ENCODE results near the gene CDA. TPM values are rescaled to one million over a fixed set of nuclear protein-coding genes. Genes with fewer than 3 reads are reported as not detected.

The CDA gene
- total and polyA plus RNA-seq, 2 experiments from 2014 or later: 2.5 to 13.6 TPM

DNA sequence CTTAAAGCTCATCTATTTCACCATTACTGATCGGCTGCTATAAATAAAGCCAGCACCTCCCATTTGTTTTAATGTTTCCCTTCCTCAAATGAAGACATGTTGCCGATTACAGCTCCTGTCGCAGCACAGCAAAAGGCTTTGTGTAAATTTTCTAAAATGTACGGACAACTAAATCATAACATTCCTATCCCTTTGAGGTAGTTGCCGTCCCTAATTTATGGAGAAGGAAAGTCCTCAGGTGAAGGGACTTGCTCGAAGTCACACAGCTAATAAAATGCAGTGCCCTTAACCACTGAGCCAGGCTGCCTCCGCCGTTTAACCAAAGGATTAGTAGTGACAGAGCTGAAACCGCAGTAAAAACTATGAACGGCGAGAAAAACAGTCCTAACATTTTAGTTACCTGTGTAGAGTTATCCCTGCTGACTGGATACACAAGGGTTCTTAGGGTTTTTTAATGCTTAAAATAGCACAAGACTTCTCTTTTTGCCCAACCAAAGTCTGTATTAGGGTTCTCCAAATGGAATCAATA, 45.2 kb downstream of the CDA start:
- Histone ChIP-seq H3K4me3 (peak overlapping the region; percentile 68), H3K9me2 (ENCODE audit: insufficient read depth) (no peaks in the 10 kb centered on the region), H3K4me2 (peak overlapping the region; percentile 81), H3K27ac (ENCODE audit: low read depth) (peak overlapping the region; percentile 72), H3K4me1 (ENCODE audit: insufficient read depth) (peaks cover 4% of the 10 kb centered on the region), H3K36me3 (ENCODE audit: insufficient read depth) (0 out of 2 replicates have a peak, but pooled peaks cover 3% of the 10 kb centered on the region), H3K79me2 (replicated peaks; ENCODE audit: insufficient read depth) (no peaks in the 10 kb centered on the region), H3F3A (replicated peaks; ENCODE audit: low read depth) (no peaks in the 10 kb centered on the region), H3K27me3 (ENCODE audit: insufficient read depth) (no peaks in the 10 kb centered on the region), H4K20me1 (replicated peaks; ENCODE audit: insufficient read depth) (no peaks in the 10 kb centered on the region), H2AFZ (peak overlapping the region; percentile 82)
- peak; percentile 46 for DNase-seq (ENCODE audit: low spot score)
- Mint-ChIP-seq H3K27me3 (ENCODE audit: insufficient read depth, low read depth, poor library complexity) (peaks cover 18% of the 10 kb centered on the region), H3K9me3 (peaks cover 8% of the 10 kb centered on the region), H3K4me1 (peaks cover 3% of the 10 kb centered on the region; the same call in 1 of the 3 replicates), H3K4me3 (peak overlapping the region; percentile 87), H3K36me3 (ENCODE audit: low read depth) (peaks cover 3% of the 10 kb centered on the region), H3K27ac (peak overlapping the region; percentile 94)
- peak; percentile 15 for ATAC-seq
- TF ChIP-seq EZH2phosphoT487 (IDR thresholded peaks at IDR 0.05; ENCODE audit: unreplicated experiment) (no peak), POLR2AphosphoS5 (IDR thresholded peaks at IDR 0.05; ENCODE audit: low read depth) (no peak), EZH2 (IDR thresholded peaks at IDR 0.05; ENCODE audit: low read depth, unreplicated experiment) (no peak), ZNF331 (CRISPR knock-in tag; IDR thresholded peaks at IDR 0.05; ENCODE audit: low read depth) (no peak), ZNF114 (CRISPR knock-in tag; IDR thresholded peaks at IDR 0.05) (no peak), JUNB (IDR thresholded peaks at IDR 0.05; ENCODE audit: unreplicated experiment) (no peak), STAT1 (IDR thresholded peaks at IDR 0.05; ENCODE audit: unreplicated experiment) (no peak), NANOG (IDR thresholded peaks at IDR 0.05; ENCODE audit: borderline replicate concordance) (no peak), CREB1 (CRISPR knock-in tag; IDR thresholded peaks at IDR 0.05; ENCODE audit: low read depth) (no peak)
- TF ChIP-seq, protein P1, sequence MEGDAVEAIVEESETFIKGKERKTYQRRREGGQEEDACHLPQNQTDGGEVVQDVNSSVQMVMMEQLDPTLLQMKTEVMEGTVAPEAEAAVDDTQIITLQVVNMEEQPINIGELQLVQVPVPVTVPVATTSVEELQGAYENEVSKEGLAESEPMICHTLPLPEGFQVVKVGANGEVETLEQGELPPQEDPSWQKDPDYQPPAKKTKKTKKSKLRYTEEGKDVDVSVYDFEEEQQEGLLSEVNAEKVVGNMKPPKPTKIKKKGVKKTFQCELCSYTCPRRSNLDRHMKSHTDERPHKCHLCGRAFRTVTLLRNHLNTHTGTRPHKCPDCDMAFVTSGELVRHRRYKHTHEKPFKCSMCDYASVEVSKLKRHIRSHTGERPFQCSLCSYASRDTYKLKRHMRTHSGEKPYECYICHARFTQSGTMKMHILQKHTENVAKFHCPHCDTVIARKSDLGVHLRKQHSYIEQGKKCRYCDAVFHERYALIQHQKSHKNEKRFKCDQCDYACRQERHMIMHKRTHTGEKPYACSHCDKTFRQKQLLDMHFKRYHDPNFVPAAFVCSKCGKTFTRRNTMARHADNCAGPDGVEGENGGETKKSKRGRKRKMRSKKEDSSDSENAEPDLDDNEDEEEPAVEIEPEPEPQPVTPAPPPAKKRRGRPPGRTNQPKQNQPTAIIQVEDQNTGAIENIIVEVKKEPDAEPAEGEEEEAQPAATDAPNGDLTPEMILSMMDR (conservative IDR thresholded peaks at IDR 0.05; ENCODE audit: low read depth in 2 of 2): no peak
- TF ChIP-seq, protein P2, sequence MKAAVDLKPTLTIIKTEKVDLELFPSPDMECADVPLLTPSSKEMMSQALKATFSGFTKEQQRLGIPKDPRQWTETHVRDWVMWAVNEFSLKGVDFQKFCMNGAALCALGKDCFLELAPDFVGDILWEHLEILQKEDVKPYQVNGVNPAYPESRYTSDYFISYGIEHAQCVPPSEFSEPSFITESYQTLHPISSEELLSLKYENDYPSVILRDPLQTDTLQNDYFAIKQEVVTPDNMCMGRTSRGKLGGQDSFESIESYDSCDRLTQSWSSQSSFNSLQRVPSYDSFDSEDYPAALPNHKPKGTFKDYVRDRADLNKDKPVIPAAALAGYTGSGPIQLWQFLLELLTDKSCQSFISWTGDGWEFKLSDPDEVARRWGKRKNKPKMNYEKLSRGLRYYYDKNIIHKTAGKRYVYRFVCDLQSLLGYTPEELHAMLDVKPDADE (IDR thresholded peaks at IDR 0.05): no peak
- TF ChIP-seq, protein P3, sequence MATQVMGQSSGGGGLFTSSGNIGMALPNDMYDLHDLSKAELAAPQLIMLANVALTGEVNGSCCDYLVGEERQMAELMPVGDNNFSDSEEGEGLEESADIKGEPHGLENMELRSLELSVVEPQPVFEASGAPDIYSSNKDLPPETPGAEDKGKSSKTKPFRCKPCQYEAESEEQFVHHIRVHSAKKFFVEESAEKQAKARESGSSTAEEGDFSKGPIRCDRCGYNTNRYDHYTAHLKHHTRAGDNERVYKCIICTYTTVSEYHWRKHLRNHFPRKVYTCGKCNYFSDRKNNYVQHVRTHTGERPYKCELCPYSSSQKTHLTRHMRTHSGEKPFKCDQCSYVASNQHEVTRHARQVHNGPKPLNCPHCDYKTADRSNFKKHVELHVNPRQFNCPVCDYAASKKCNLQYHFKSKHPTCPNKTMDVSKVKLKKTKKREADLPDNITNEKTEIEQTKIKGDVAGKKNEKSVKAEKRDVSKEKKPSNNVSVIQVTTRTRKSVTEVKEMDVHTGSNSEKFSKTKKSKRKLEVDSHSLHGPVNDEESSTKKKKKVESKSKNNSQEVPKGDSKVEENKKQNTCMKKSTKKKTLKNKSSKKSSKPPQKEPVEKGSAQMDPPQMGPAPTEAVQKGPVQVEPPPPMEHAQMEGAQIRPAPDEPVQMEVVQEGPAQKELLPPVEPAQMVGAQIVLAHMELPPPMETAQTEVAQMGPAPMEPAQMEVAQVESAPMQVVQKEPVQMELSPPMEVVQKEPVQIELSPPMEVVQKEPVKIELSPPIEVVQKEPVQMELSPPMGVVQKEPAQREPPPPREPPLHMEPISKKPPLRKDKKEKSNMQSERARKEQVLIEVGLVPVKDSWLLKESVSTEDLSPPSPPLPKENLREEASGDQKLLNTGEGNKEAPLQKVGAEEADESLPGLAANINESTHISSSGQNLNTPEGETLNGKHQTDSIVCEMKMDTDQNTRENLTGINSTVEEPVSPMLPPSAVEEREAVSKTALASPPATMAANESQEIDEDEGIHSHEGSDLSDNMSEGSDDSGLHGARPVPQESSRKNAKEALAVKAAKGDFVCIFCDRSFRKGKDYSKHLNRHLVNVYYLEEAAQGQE (IDR thresholded peaks at IDR 0.05; ENCODE audit: unreplicated experiment): no peak
- TF ChIP-seq, protein P4, sequence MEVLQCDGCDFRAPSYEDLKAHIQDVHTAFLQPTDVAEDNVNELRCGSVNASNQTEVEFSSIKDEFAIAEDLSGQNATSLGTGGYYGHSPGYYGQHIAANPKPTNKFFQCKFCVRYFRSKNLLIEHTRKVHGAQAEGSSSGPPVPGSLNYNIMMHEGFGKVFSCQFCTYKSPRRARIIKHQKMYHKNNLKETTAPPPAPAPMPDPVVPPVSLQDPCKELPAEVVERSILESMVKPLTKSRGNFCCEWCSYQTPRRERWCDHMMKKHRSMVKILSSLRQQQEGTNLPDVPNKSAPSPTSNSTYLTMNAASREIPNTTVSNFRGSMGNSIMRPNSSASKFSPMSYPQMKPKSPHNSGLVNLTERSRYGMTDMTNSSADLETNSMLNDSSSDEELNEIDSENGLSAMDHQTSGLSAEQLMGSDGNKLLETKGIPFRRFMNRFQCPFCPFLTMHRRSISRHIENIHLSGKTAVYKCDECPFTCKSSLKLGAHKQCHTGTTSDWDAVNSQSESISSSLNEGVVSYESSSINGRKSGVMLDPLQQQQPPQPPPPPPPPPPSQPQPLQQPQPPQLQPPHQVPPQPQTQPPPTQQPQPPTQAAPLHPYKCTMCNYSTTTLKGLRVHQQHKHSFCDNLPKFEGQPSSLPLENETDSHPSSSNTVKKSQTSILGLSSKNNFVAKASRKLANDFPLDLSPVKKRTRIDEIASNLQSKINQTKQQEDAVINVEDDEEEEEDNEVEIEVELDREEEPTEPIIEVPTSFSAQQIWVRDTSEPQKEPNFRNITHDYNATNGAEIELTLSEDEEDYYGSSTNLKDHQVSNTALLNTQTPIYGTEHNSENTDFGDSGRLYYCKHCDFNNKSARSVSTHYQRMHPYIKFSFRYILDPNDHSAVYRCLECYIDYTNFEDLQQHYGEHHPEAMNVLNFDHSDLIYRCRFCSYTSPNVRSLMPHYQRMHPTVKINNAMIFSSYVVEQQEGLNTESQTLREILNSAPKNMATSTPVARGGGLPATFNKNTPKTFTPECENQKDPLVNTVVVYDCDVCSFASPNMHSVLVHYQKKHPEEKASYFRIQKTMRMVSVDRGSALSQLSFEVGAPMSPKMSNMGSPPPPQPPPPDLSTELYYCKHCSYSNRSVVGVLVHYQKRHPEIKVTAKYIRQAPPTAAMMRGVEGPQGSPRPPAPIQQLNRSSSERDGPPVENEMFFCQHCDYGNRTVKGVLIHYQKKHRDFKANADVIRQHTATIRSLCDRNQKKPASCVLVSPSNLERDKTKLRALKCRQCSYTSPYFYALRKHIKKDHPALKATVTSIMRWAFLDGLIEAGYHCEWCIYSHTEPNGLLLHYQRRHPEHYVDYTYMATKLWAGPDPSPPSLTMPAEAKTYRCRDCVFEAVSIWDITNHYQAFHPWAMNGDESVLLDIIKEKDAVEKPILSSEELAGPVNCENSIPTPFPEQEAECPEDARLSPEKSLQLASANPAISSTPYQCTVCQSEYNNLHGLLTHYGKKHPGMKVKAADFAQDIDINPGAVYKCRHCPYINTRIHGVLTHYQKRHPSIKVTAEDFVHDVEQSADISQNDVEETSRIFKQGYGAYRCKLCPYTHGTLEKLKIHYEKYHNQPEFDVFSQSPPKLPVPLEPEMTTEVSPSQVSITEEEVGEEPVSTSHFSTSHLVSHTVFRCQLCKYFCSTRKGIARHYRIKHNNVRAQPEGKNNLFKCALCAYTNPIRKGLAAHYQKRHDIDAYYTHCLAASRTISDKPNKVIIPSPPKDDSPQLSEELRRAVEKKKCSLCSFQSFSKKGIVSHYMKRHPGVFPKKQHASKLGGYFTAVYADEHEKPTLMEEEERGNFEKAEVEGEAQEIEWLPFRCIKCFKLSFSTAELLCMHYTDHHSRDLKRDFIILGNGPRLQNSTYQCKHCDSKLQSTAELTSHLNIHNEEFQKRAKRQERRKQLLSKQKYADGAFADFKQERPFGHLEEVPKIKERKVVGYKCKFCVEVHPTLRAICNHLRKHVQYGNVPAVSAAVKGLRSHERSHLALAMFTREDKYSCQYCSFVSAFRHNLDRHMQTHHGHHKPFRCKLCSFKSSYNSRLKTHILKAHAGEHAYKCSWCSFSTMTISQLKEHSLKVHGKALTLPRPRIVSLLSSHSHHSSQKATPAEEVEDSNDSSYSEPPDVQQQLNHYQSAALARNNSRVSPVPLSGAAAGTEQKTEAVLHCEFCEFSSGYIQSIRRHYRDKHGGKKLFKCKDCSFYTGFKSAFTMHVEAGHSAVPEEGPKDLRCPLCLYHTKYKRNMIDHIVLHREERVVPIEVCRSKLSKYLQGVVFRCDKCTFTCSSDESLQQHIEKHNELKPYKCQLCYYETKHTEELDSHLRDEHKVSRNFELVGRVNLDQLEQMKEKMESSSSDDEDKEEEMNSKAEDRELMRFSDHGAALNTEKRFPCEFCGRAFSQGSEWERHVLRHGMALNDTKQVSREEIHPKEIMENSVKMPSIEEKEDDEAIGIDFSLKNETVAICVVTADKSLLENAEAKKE (CRISPR knock-in tag; IDR thresholded peaks at IDR 0.05): no peak

Measured in GM23338 (cell line).